Gastroesophageal sphincter (tissue), 4 donors: ENCODE results near the gene NEUROG3. TPM values are rescaled to one million over a fixed set of nuclear protein-coding genes. Genes with fewer than 3 reads are reported as not detected.

Source experiments
- ATAC-seq: fragments of 150-250 bp; one replicate; pipeline ENCODE4 v1.9.1; 2016; ENCODE audit warnings: mild to moderate bottlenecking, moderate library complexity
- H3K27ac ChIP-seq, 4 donors: fragments of 200-600 bp; sonication (generic) in 3 of 4; 1 replicate in 3 of 4; 2 replicates in 1 of 4; pipeline ENCODE4 v1.5.1; 2016 to 2019
- H3K27me3 ChIP-seq: fragments of 200-600 bp; sonication (generic); one replicate; pipeline ENCODE4 v1.5.1; 2019
- H3K36me3 ChIP-seq, 2 donors: fragments of 200-600 bp; sonication (generic); one replicate each; pipeline ENCODE4 v1.5.1; 2019; ENCODE audit warnings: control low read depth in 1 of 2
- H3K4me1 ChIP-seq, 3 donors: fragments of 200-600 bp; sonication (generic); 1 replicate in 2 of 3; 2 replicates in 1 of 3; pipeline ENCODE4 v1.5.1; 2016 to 2019; ENCODE audit warnings: control low read depth in 2 of 3
- H3K4me3 ChIP-seq, 2 donors: fragments of 200-600 bp; sonication (generic); one replicate each; pipeline ENCODE4 v1.5.1; 2019; ENCODE audit warnings: mild to moderate bottlenecking in 1 of 2, moderate library complexity in 1 of 2
- H3K9me3 ChIP-seq, 3 donors: fragments of 200-600 bp; sonication (generic); one replicate each; pipeline ENCODE4 v1.5.1; 2017 to 2019; ENCODE audit warnings: control low read depth in 2 of 3
- CTCF ChIP-seq, 4 experiments: fragments of 200-600 bp in 2 of 4; fragments of 450-650 bp in 2 of 4; sonication (generic) in 1 of 4; IDR thresholded peaks; one replicate each; pipeline ENCODE4 v1.5.1; 2017 to 2019; ENCODE audit warnings: antibody characterized with exemption in 4 of 4, mild to moderate bottlenecking in 2 of 4, moderate library complexity in 2 of 4
- EP300 ChIP-seq: sonication (generic); formaldehyde crosslinking; IDR thresholded peaks from one replicate; pipeline ENCODE4 v1.6.1; 2017; ENCODE audit warnings: antibody characterized with exemption, mild to moderate bottlenecking
- POLR2A ChIP-seq, 2 donors: fragments of 450-650 bp; IDR thresholded peaks; one replicate each; pipeline ENCODE4 v1.6.1; 2017; ENCODE audit warnings: antibody characterized with exemption in 2 of 2, mild to moderate bottlenecking in 2 of 2, moderate library complexity in 1 of 2
- POLR2AphosphoS5 ChIP-seq: sonication (generic); formaldehyde crosslinking; IDR thresholded peaks from one replicate; pipeline ENCODE4 v1.6.1; 2017; ENCODE audit warnings: antibody characterized with exemption
- WGBS, 2 donors: methylation state at CpG; one replicate each; pipeline ENCODE4 v1.1.5; 2018; ENCODE audit warnings: low coverage in 1 of 2; 5-methylcytosine and 5-hydroxymethylcytosine counted together
- total RNA-seq, 4 donors: library from RNA; depleted of rRNA; stranded (reverse); fragments of >200 nt; gene quantifications; one replicate each; pipeline ENCODE4 v1.1.0, GENCODE V29; 2016

NEUROG3 gene
- total RNA-seq, 4 donors from 2014 or later: 0.54 TPM; not detected in 3

- no peak for ATAC-seq
- no peak for TF ChIP-seq EP300
- TF ChIP-seq POLR2A (IDR thresholded peaks at IDR 0.05): no peak
- TF ChIP-seq CTCF (IDR thresholded peaks at IDR 0.05): no peak
- TF ChIP-seq POLR2AphosphoS5: no peak
- no peak overlapping the region for H3K27ac ChIP-seq
- H3K27me3 ChIP-seq: peaks cover 40% of the 10 kb centered on the region
- 40 to 43% methylated on average over 1 of the region's 2 CpGs for WGBS, 2 donors
- H3K9me3 ChIP-seq: no peaks in the 10 kb centered on the region
- H3K36me3 ChIP-seq: no peaks in the 10 kb centered on the region
- no peaks in the 10 kb centered on the region for H3K4me1 ChIP-seq
- no peak overlapping the region for H3K4me3 ChIP-seq
Measured at GRCh38 chr10:69583106-69583505, 9.9 kb upstream of the NEUROG3 start.

GRCh38 chr10:69580435-69580834 lies 7.2 kb upstream of the NEUROG3 start:
- Histone ChIP-seq H3K36me3 (no peaks in the 10 kb centered on the region), H3K4me3 (no peak overlapping the region), H3K27ac (no peak overlapping the region), H3K27me3 (peaks cover 66% of the 10 kb centered on the region), H3K9me3 (no peaks in the 10 kb centered on the region), H3K4me1 (no peaks in the 10 kb centered on the region)
- TF ChIP-seq EP300: no peak
- no peak for TF ChIP-seq POLR2A (IDR thresholded peaks at IDR 0.05)
- TF ChIP-seq POLR2AphosphoS5: no peak
- TF ChIP-seq CTCF (IDR thresholded peaks at IDR 0.05): no peak
- no peak for ATAC-seq
- WGBS, 2 donors: 68 to 80% methylated on average over 5 of the region's 5 CpGs

GRCh38 chr10:69579464-69580060 lies 6.3 kb upstream of the NEUROG3 start:
- TF ChIP-seq EP300 (no peak), POLR2A (IDR thresholded peaks at IDR 0.05) (no peak), CTCF (IDR thresholded peaks at IDR 0.05) (no peak)
- Histone ChIP-seq H3K9me3 (no peaks in the 10 kb centered on the region), H3K27me3 (peaks cover 75% of the 10 kb centered on the region), H3K36me3 (no peaks in the 10 kb centered on the region), H3K4me1 (peaks cover 0 to 6% (median 0%) of the 10 kb centered on the region in 3 donors), H3K4me3 (no peak overlapping the region), H3K27ac (no peak overlapping the region)
- ATAC-seq: no peak
- WGBS, 2 donors: 16 to 20% methylated on average over 1 to 7 of the region's 8 CpGs

- WGBS, 2 donors: 2% methylated on average over 10 of the region's 32 CpGs; no CpG with 5 or more reads in 1 of the 2 donors
- Histone ChIP-seq H3K27ac (no peak overlapping the region), H3K4me3 (no peak overlapping the region), H3K4me1 (peaks cover 0 to 14% (median 0%) of the 10 kb centered on the region in 3 donors), H3K9me3 (no peaks in the 10 kb centered on the region), H3K27me3 (peaks cover 85% of the 10 kb centered on the region), H3K36me3 (no peaks in the 10 kb centered on the region)
- TF ChIP-seq POLR2A (IDR thresholded peaks at IDR 0.05) (no peak), EP300 (no peak), CTCF (IDR thresholded peaks at IDR 0.05) (no peak)
- ATAC-seq: no peak
Measured at GRCh38 chr10:69578508-69578991, 5.3 kb upstream of the NEUROG3 start.
